HepG2 (cell line): ENCODE results near the gene ZNF331. TPM values are rescaled to one million over a fixed set of nuclear protein-coding genes. Genes with fewer than 3 reads are reported as not detected.

Source experiments
- AKNA ChIP-seq: sonication (generic); formaldehyde crosslinking; IDR thresholded peaks from 2 replicates; pipeline ENCODE4 v1.4.0; 2020; ENCODE audit warnings: missing genetic modification reagents, borderline replicate concordance
- ATF4 ChIP-seq, 2 experiments: fragments of 450-650 bp in 1 of 2; sonication (generic) in 1 of 2; formaldehyde crosslinking; IDR thresholded peaks; 2 replicates each; pipeline versions ENCODE4 v1.5.0 to v1.8.0; 2020 to 2022; ENCODE audit warnings: mild to moderate bottlenecking in 1 of 2, missing genetic modification reagents in 1 of 2
- DMTF1 ChIP-seq: sonication (generic); formaldehyde crosslinking; IDR thresholded peaks from 2 replicates; pipeline ENCODE4 v1.4.0; 2020; ENCODE audit warnings: mild to moderate bottlenecking, missing genetic modification reagents
- E2F5 ChIP-seq: sonication (generic); formaldehyde crosslinking; conservative IDR thresholded peaks from 2 replicates; pipeline ENCODE4 v1.4.0; 2020; ENCODE audit warnings: missing genetic modification reagents
- EED ChIP-seq: sonication (generic); formaldehyde crosslinking; IDR thresholded peaks from 2 replicates; pipeline ENCODE4 v1.5.0; 2020; ENCODE audit warnings: mild to moderate bottlenecking, missing genetic modification reagents
- HOXA3 ChIP-seq: sonication (generic); formaldehyde crosslinking; IDR thresholded peaks from 2 replicates; pipeline ENCODE4 v1.5.0; 2020; ENCODE audit warnings: missing genetic modification reagents
- MAFG ChIP-seq: sonication (generic); formaldehyde crosslinking; IDR thresholded peaks from 2 replicates; pipeline ENCODE4 v1.5.1; 2020; ENCODE audit warnings: mild to moderate bottlenecking, missing genetic modification reagents
- NPAS2 ChIP-seq: sonication (generic); formaldehyde crosslinking; IDR thresholded peaks from 2 replicates; pipeline ENCODE4 v1.8.0; 2022; ENCODE audit warnings: mild to moderate bottlenecking, missing genetic modification reagents, borderline replicate concordance
- ONECUT2 ChIP-seq: sonication (generic); formaldehyde crosslinking; IDR thresholded peaks from 2 replicates; pipeline ENCODE4 v1.4.0; 2020; ENCODE audit warnings: missing genetic modification reagents
- SALL2 ChIP-seq: sonication (generic); formaldehyde crosslinking; IDR thresholded peaks from 2 replicates; pipeline ENCODE4 v1.8.1; 2023; ENCODE audit warnings: mild to moderate bottlenecking, missing genetic modification reagents, inconsistent platforms
- SIN3A ChIP-seq: IDR thresholded peaks from 2 replicates; pipeline ENCODE4 v1.6.1; 2011; ENCODE audit warnings: low read depth, mild to moderate bottlenecking, control low read depth, low read length, borderline replicate concordance
- SIX4 ChIP-seq: sonication (generic); formaldehyde crosslinking; IDR thresholded peaks from 2 replicates; pipeline ENCODE4 v1.4.0; 2020; ENCODE audit warnings: missing genetic modification reagents
- ZBTB33 ChIP-seq: sonication (generic); formaldehyde crosslinking; IDR thresholded peaks from 2 replicates; pipeline ENCODE4 v1.4.0; 2020; ENCODE audit warnings: missing genetic modification reagents
- ZNF704 ChIP-seq: sonication (generic); formaldehyde crosslinking; IDR thresholded peaks from 2 replicates; pipeline ENCODE4 v1.8.1; 2023; ENCODE audit warnings: mild to moderate bottlenecking, inconsistent platforms, moderate library complexity, missing genetic modification reagents, borderline replicate concordance
- ZNF737 ChIP-seq: sonication (generic); formaldehyde crosslinking; IDR thresholded peaks from 2 replicates; pipeline ENCODE4 v1.5.0; 2020; ENCODE audit warnings: missing genetic modification reagents, mild to moderate bottlenecking, borderline replicate concordance
- polyA plus RNA-seq, 8 experiments: library from polyadenylated mRNA; depleted of rRNA in 3 of 8; stranded (reverse) in 7 of 8; unstranded in 1 of 8; fragments of >200 nt; fragmentation: Illumina TruSeq in 4 of 8; extraction: Trizol in 4 of 8; gene quantifications; 2 replicates each; pipeline versions ENCODE4 v1.2.1 to v1.2.3, GENCODE V29; 2011 to 2016; ENCODE audit warnings: low read depth in 4 of 8, missing spikeins in 1 of 8, mixed read lengths in 1 of 8; ENCODE audit not compliant: insufficient read depth in 1 of 8
- total RNA-seq, 5 experiments: library from RNA; depleted of rRNA; stranded (reverse); fragments of >200 nt; fragmentation: Illumina TruSeq; extraction: Trizol; gene quantifications; 2 replicates each; pipeline ENCODE4 v1.2.3, GENCODE V29; 2016; ENCODE audit warnings: low read depth in 1 of 5

ZNF331 gene
- total and polyA plus RNA-seq, 2 of the 13 experiments (the other 11 are each of a cell fraction or from before 2014, with no cell fraction given), result 8.2 to 13.3 TPM

GRCh38 chr19:53520547-53521372, 17.2 kb upstream of the ZNF331 start (continued):
- TF ChIP-seq ATF4 (CRISPR knock-in tag; IDR thresholded peaks at IDR 0.05), result 0 out of 4 replicates have a peak, but pooled peaks of 1 of the 2 experiments have one; percentile 13
- TF ChIP-seq MAFG (CRISPR knock-in tag), result no peak
- peak; percentile 96 for TF ChIP-seq ZBTB33 (CRISPR knock-in tag)
- TF ChIP-seq NPAS2 (CRISPR knock-in tag), result no peak
- peak; percentile 98 for TF ChIP-seq SIX4
- no peak for TF ChIP-seq EED (CRISPR knock-in tag)
- 0 out of 2 replicates have a peak, but pooled peaks have one; percentile 32 for TF ChIP-seq ZNF704 (CRISPR knock-in tag)
- TF ChIP-seq ZNF737 (CRISPR knock-in tag), result no peak
- no peak for TF ChIP-seq ONECUT2 (CRISPR knock-in tag)
- no peak for TF ChIP-seq DMTF1 (CRISPR knock-in tag)
- peak; percentile 82; the same call in 1 of the 2 replicates for TF ChIP-seq E2F5 (CRISPR knock-in tag)
- TF ChIP-seq HOXA3 (CRISPR knock-in tag), result peak; percentile 79; the same call in 1 of the 2 replicates
- peak; percentile 96; the same call in 1 of the 2 replicates for TF ChIP-seq SIN3A
- no peak for TF ChIP-seq AKNA
- TF ChIP-seq SALL2 (CRISPR knock-in tag), result no peak
